Right renal cortex interstitium (tissue), 3 donors: ENCODE results near the gene OR10H1. TPM values are rescaled to one million over a fixed set of nuclear protein-coding genes. Genes with fewer than 3 reads are reported as not detected.
"Not testable (repeated sequence)": the region's sequence is repeated elsewhere in the genome, so short reads cannot be mapped to it uniquely, and the experiment has no call there.

ENCODE experiments used
- DNase-seq, 3 donors: peaks; one replicate each; pipeline ENCODE4 v3.0.0-alpha.2; 2013; ENCODE audit warnings: low read depth in 3 of 3, low spot score in 2 of 3
- polyA plus RNA-seq, 3 donors: library from polyadenylated mRNA; unstranded; fragments of 120-200 nt; gene quantifications; one replicate each; pipeline ENCODE4 v1.2.1, GENCODE V29; 2013; ENCODE audit not compliant: insufficient read length in 3 of 3

OR10H1 gene
- polyA plus RNA-seq, 3 donors = 0.04 to 0.07 TPM; not detected in 1

DNA sequence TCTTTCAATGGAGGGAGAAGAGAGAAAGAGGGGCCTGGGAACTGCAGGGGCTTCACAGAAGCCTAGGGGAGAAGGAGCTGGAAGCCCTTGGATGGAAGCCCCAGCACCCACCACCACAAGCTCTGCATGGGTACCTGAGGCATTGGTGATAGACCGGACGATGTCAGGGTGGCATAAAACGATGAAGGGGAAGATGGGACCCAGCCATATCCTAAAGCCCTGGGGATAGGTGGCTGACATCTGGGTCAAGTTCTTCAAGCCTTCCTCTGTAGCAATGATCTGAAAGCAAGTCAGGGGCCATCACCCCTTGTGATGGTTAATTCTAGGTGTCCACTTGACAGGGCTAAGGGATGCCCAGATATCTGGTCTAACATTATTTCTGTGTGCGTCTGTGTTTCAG lies 39.2 kb downstream of the OR10H1 start:
- no peak for DNase-seq

DNA sequence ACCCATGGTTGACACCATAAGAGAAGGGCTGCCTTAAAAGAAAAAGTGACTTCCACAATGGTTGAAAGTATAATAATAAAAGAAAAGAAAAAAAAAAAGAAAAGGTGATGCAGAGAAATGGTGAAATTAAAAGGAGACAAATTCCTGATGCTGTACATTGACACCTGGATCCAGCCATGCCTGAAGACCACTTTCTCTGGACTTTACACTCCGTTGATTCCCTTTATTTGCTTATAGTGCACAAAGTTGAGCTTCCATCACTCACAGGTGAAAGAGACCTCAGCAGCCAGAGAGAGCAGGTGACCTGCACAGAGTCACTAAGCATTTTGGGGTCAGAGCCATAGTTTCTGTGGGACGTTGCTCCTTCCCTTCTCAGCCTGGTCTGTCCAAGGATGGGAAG lies 40.2 kb downstream of the OR10H1 start:
- no peak for DNase-seq

DNA sequence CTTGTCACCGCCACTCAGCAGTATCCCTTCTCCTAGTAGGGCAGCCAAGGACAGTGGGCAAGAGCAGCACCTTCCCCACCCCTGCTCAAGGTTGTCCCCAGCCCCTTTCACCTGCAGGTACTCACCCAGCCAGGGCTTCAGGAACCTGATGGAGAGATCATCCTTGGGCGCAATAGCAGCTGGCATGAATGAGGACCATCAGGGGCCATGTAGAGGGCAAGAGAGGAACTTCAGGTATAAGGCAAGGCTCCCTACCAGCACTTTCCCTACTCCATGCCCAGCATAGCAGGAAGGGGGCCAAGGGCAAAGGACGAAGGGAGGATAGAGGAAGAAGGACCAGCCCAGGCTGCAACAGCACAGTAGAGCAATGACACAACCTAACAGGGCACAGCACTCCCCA lies 41.3 kb downstream of the OR10H1 start:
- not testable (repeated sequence) for DNase-seq

GRCh38 chr19:15769586-15769985 lies 45.9 kb downstream of the OR10H1 start:
- peak in 1 of 3 donors; percentile 2 for DNase-seq

DNA sequence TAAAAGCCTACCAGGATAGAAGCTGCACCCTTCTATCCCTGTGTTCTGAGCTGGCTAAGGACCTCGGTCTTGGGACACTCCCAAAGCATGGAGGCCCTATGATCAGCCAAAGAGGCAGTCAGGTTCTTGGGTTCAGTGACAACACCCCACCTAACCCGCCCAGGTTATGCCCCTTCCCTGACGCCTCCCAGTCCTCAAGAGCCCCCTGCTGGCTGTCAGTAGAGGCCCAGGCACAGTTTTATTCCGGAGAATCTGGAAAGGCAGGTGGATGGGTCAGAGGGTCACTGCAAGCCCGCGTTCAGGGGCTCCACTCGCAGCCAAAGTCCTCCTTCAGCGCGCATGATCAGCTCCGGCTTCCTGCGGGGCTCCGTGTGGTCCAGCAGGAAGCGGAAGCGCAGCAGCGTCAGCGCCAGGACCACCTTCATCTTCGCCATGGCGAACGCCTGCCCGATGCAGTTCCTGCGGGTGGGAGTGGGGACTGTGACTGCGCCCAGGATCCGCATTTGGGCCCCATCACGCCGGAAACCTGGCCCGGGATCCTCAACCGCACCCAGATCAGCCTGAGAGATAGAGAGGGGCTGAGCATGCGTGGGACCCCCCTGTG lies 55.4 kb downstream of the OR10H1 start:
- no peak for DNase-seq

GRCh38 chr19:15758379-15758778 lies 57.1 kb downstream of the OR10H1 start:
- no peak for DNase-seq

Other genes starting within 250 kb of the OR10H1 start
- under 1 TPM in 1 of 3 donors, not detected in 2; 0.04 TPM for gene CYP4F8, start 200.4 kb downstream of the OR10H1 start, polyA plus RNA-seq
- under 1 TPM; 0.15 to 0.51 (median 0.18) TPM for gene CYP4F3, start 174.8 kb downstream of the OR10H1 start, polyA plus RNA-seq
- gene CYP4F12, start 142.6 kb downstream of the OR10H1 start, polyA plus RNA-seq = under 1 TPM in 2 of 3 donors, not detected in 1; 0.49 to 0.61 TPM
- not detected for gene OR10H2, start 87.6 kb downstream of the OR10H1 start, polyA plus RNA-seq
- gene OR10H3, start 77.7 kb downstream of the OR10H1 start, polyA plus RNA-seq = not detected
- under 1 TPM; 0.01 to 0.04 (median 0.03) TPM for gene OR10H5, start 28.0 kb downstream of the OR10H1 start, polyA plus RNA-seq
- gene CYP4F2, start 82.4 kb upstream of the OR10H1 start, polyA plus RNA-seq = under 1 TPM in 2 of 3 donors, not detected in 1; 0.15 to 0.41 TPM
- under 1 TPM in 2 of 3 donors, not detected in 1; 0.25 to 0.78 TPM for gene CYP4F11, start 118.9 kb upstream of the OR10H1 start, polyA plus RNA-seq
- gene OR10H4, start 133.3 kb upstream of the OR10H1 start, polyA plus RNA-seq = not detected